Measurements from ENCODE around the gene SHISAL2A. TPM values are rescaled to one million over a fixed set of nuclear protein-coding genes. Genes with fewer than 3 reads are reported as not detected.

Gene SHISAL2A
- total and polyA plus RNA-seq, 2 donors (not counting 3 experiments of a cell fraction or from before 2014, with no cell fraction given), result not detected

DNA sequence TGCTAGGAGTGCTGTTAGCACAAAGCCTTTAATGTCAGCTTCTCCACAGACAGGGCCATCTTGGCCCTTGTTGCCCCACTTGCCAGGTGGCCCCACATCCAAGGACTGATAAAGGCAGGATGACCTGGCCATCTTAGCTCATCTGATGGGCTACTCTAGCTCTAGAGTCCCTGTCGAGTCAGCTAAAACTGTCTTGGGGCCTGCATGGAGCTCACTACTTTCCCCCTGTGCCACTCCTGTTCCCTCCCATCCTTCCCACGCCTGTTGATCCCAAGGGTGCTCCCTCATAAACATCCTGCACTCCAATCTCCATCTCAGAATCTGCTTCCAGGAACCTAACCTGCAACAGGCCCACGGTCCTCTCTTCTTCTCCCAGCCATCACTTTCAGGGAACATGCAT lies 31.4 kb upstream of the SHISAL2A start:
- ChIA-PET POLR2A (no interaction called here), CTCF (no interaction called here)
- Histone ChIP-seq H3K27me3 (ENCODE audit: control insufficient read depth in 2 of 2, insufficient read depth in 2 of 2, low read length in 2 of 2) (peaks cover 2 to 5% of the 10 kb centered on the region in 2 experiments), H3K36me3 (ENCODE audit: control insufficient read depth in 2 of 2, extremely low read depth in 1 of 2, insufficient read depth in 2 of 2, low read length in 2 of 2) (no peaks in the 10 kb centered on the region), H3K9ac (replicated peaks; ENCODE audit: extremely low read depth, insufficient read depth, low read length) (no peak overlapping the region), H3K4me1 (ENCODE audit: control insufficient read depth, extremely low read depth, insufficient read depth, low read length) (peaks cover 8% of the 10 kb centered on the region), H3K27ac (ENCODE audit: insufficient read depth, low read depth, low read length) (no peak overlapping the region), H3K9me1 (replicated peaks; ENCODE audit: control insufficient read depth, extremely low read depth, insufficient read depth, low read length) (no peaks in the 10 kb centered on the region), H3K79me2 (ENCODE audit: control insufficient read depth, insufficient read depth, low read length) (no peaks in the 10 kb centered on the region), H4K20me1 (replicated peaks; ENCODE audit: control insufficient read depth, extremely low read depth, insufficient read depth, low read length) (no peaks in the 10 kb centered on the region), H3K9me3 (replicated peaks; ENCODE audit: control insufficient read depth, insufficient read depth, low read length) (no peaks in the 10 kb centered on the region), H3K4me3 (replicated peaks in 1 of 3; ENCODE audit: insufficient read depth in 1 of 3, low read depth in 1 of 3, low read length in 3 of 3) (peak overlapping the region in 1 of 3 experiments; percentile 10), H3K4me2 (ENCODE audit: insufficient read depth, low read length) (peak overlapping the region; percentile 41), H2AFZ (ENCODE audit: low read depth, low read length) (peak overlapping the region; percentile 74)
- BruUV-seq (replicated peaks), result no TSS peak
- intact Hi-C loops (cut with micrococcal nuclease) (loop anchor here (5.0 kb wide), 1 partner anchor 49 kb away; the partner anchor contains the start of gene TUT4), dilution Hi-C loops (cut with MboI; ENCODE audit: extremely low pct_ligation_motif_present, low sequenced_read_pairs) (no loop called here)
- TF ChIP-seq JUN (IDR thresholded peaks at IDR 0.05; ENCODE audit: borderline replicate concordance, insufficient read depth, insufficient read length, low read depth) (no peak), POLR2AphosphoS5 (IDR thresholded peaks at IDR 0.05; ENCODE audit: insufficient read depth, low read depth, low read length) (no peak), FOS (IDR thresholded peaks at IDR 0.05; ENCODE audit: borderline replicate concordance, insufficient read depth, low read length) (no peak), GATA2 (IDR thresholded peaks at IDR 0.05; ENCODE audit: insufficient read depth, insufficient read length, low read depth, low read length) (no peak), POLR2A (IDR thresholded peaks at IDR 0.05; ENCODE audit: low read depth, low read length) (no peak), MYC (IDR thresholded peaks at IDR 0.05; ENCODE audit: low read depth, low read length) (no peak), EZH2 (IDR thresholded peaks at IDR 0.05; ENCODE audit: borderline replicate concordance, low read depth, low read length, severe bottlenecking) (no peak)
- TF ChIP-seq, protein P1, sequence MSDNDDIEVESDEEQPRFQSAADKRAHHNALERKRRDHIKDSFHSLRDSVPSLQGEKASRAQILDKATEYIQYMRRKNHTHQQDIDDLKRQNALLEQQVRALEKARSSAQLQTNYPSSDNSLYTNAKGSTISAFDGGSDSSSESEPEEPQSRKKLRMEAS (IDR thresholded peaks at IDR 0.05; ENCODE audit: insufficient read depth, insufficient read length), result no peak
- TF ChIP-seq, protein P2, sequence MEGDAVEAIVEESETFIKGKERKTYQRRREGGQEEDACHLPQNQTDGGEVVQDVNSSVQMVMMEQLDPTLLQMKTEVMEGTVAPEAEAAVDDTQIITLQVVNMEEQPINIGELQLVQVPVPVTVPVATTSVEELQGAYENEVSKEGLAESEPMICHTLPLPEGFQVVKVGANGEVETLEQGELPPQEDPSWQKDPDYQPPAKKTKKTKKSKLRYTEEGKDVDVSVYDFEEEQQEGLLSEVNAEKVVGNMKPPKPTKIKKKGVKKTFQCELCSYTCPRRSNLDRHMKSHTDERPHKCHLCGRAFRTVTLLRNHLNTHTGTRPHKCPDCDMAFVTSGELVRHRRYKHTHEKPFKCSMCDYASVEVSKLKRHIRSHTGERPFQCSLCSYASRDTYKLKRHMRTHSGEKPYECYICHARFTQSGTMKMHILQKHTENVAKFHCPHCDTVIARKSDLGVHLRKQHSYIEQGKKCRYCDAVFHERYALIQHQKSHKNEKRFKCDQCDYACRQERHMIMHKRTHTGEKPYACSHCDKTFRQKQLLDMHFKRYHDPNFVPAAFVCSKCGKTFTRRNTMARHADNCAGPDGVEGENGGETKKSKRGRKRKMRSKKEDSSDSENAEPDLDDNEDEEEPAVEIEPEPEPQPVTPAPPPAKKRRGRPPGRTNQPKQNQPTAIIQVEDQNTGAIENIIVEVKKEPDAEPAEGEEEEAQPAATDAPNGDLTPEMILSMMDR (IDR thresholded peaks at IDR 0.05; ENCODE audit: extremely low read depth in 1 of 2, insufficient read depth in 1 of 2, low read depth in 1 of 2, low read length in 2 of 2), result no peak
- FAIRE-seq (no peak), DNase-seq (ENCODE audit: low read depth, low spot score) (no peak)

Data from endothelial cell of umbilical vein (primary cell).